Astrocyte (in vitro differentiated cells and primary cell): ENCODE measurements around the gene PHAX.

Experiments used
- CTCF ChIP-seq: IDR thresholded peaks from 2 replicates; pipeline ENCODE4 v1.5.1; 2011; ENCODE audit warnings: low read depth, mild to moderate bottlenecking, inconsistent platforms, low read length, moderate library complexity; ENCODE audit not compliant: insufficient read depth
- EZH2 ChIP-seq: IDR thresholded peaks from 2 replicates; pipeline ENCODE4 v1.6.1; 2012; ENCODE audit warnings: mild to moderate bottlenecking, low read length, inconsistent platforms; ENCODE audit not compliant: insufficient read depth

DNA sequence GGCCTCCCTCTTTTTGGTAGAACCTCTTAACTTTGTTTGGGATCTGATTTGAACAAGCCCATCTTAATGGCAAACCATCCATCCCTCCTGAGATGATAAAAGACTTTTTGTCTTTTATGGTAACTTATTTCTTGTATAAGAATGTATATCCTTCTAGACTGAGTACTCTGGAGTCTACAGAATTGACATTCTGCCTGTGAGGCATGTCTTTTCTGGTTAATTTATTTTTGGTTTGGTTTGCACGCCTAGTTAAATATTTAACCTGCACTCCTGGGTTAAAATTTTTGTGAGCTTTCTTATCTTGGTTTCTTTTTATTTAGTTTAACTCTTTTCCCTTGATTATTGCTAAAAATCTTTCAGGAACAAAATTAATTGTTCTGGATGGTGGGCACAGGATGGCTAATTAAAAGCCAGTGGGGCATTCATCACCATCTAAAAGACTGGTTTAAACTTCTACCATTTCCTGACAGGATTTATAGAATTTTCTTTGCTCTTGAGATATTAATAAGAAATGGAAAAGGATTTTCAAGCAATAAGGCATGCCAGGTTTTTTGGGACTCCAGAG, 50.3 kb downstream of the PHAX start:
- no peak for TF ChIP-seq CTCF
- TF ChIP-seq EZH2, result no peak
